ENCODE data around the gene C1orf159. TPM values are rescaled to one million over a fixed set of nuclear protein-coding genes. Genes with fewer than 3 reads are reported as not detected.

Gene C1orf159
- total and polyA plus RNA-seq, 2 of the 8 experiments (the other 6 are each of a cell fraction or from before 2014, with no cell fraction given): 10.0 to 10.9 TPM

DNA sequence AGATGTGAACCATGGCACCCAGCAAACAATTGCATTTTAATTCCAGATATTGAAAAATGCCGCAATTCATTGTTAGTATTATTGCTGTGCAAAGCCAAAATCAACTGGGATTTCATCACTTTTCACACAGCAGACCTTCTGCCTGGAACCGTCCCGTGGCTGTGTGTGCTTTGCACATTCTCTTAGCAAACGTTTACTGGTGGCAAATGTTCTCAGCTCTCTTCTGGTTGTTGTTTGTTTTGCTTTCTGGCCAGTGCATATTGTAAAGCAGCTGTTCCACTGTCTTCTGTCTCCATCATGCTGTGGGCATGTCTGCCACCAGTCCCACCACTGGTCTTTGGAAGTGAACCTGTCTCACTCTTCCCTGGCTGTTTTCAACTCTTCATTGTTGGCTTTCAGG is 38.0 kb upstream of the C1orf159 start:
- H3K4me3 ChIP-seq (ENCODE audit: extremely low read depth in 1 of 4, insufficient read depth in 2 of 4, low read depth in 3 of 4, low read length in 4 of 4): no peak overlapping the region
- no peak for FAIRE-seq
- WGBS, 2 experiments (ENCODE audit: extremely low coverage in 1 of 2, insufficient coverage in 1 of 2, insufficient read length in 1 of 2, insufficient replicate concordance in 2 of 2, low coverage in 1 of 2, low lambda C conversion rate in 2 of 2, missing lambda C conversion rate in 1 of 2): 94% methylated on average over 4 of the region's 4 CpGs; no CpG with 5 or more reads in 1 of the 2 experiments
- no peaks in the 10 kb centered on the region; a peak in 1 of 7 replicates for H3K27me3 ChIP-seq (replicated peaks in 1 of 4; ENCODE audit: control insufficient read depth in 3 of 4, extremely low read depth in 1 of 4, insufficient read depth in 3 of 4, low read length in 3 of 4)
- peaks cover 0 to 14% (median 11%) of the 10 kb centered on the region in 4 experiments; a peak in 6 of 7 replicates for H3K4me1 ChIP-seq (replicated peaks in 1 of 4; ENCODE audit: control insufficient read depth in 3 of 4, insufficient read depth in 4 of 4, low read length in 3 of 4)
- H4K91ac ChIP-seq (replicated peaks; ENCODE audit: insufficient read length, low read length): no peak overlapping the region
- no peak overlapping the region for H4K8ac ChIP-seq (ENCODE audit: extremely low read depth, insufficient read depth, low read length)
- no peaks in the 10 kb centered on the region for H3K79me1 ChIP-seq (ENCODE audit: low read depth, low read length)
- no peak overlapping the region for H2AK5ac ChIP-seq (ENCODE audit: low read depth, low read length)
- no peak overlapping the region for H2BK15ac ChIP-seq (ENCODE audit: low read length)
- no peak overlapping the region for H2BK12ac ChIP-seq (ENCODE audit: low read depth, low read length)
- no peak overlapping the region for H3K27ac ChIP-seq (ENCODE audit: low read depth, low read length)
- no peak overlapping the region for H2BK20ac ChIP-seq (ENCODE audit: low read length)
- no peaks in the 10 kb centered on the region for H4K20me1 ChIP-seq (replicated peaks in 1 of 2; ENCODE audit: control insufficient read depth in 1 of 2, insufficient read depth in 2 of 2, low read length in 2 of 2)
- DNase-seq (ENCODE audit: low read depth in 1 of 2, low spot score in 2 of 2): no peak
- no peak overlapping the region for H3K23ac ChIP-seq (ENCODE audit: insufficient read length)
- no peak overlapping the region for H3K4ac ChIP-seq (replicated peaks; ENCODE audit: insufficient read length, low read depth, low read length)
- H2AFZ ChIP-seq (ENCODE audit: low read length): no peak overlapping the region
- ChIA-PET POLR2A (ENCODE audit: partially characterized antibody) (no interaction called here), CTCF (ENCODE audit: partially characterized antibody) (interaction anchor here (1.4 to 2.2 kb wide), 2 partner anchors 20 to 56 kb away, joined by 4 to 8 read pairs; partner anchors contain the start of gene TTLL10)
- no peak overlapping the region for H3K14ac ChIP-seq (ENCODE audit: insufficient read length)
- H3K4me2 ChIP-seq (ENCODE audit: insufficient read depth in 1 of 2, low read depth in 2 of 2, low read length in 2 of 2): no peak overlapping the region
- H4K5ac ChIP-seq (ENCODE audit: insufficient read length, low read depth, low read length): no peak overlapping the region
- no peak overlapping the region for H3K56ac ChIP-seq (replicated peaks; ENCODE audit: insufficient read length, low read depth, low read length)
- H3K23me2 ChIP-seq (ENCODE audit: low read depth, low read length): peaks cover 5% of the 10 kb centered on the region; the same call in 1 of the 2 replicates
- H3K79me2 ChIP-seq (ENCODE audit: control insufficient read depth in 1 of 2, insufficient read depth in 2 of 2, low read length in 2 of 2): no peaks in the 10 kb centered on the region
- H2BK120ac ChIP-seq (replicated peaks; ENCODE audit: low read depth, low read length): no peak overlapping the region
- H3K18ac ChIP-seq (ENCODE audit: extremely low read depth, low read length): no peak overlapping the region
- H2BK5ac ChIP-seq (ENCODE audit: low read depth, low read length): no peak overlapping the region
- H3K9me3 ChIP-seq (ENCODE audit: insufficient read depth in 2 of 2, low read depth in 1 of 2, low read length in 1 of 2): peaks cover 10% of the 10 kb centered on the region in 2 experiments; a peak in 3 of 4 replicates
- H3K36me3 ChIP-seq (ENCODE audit: control insufficient read depth in 2 of 4, insufficient read depth in 4 of 4, low read length in 3 of 4): no peaks in the 10 kb centered on the region
- H3K9ac ChIP-seq (replicated peaks in 1 of 4; ENCODE audit: extremely low read depth in 1 of 4, low read depth in 3 of 4, low read length in 3 of 4): no peak overlapping the region
- no peak for TF ChIP-seq USF2 (IDR thresholded peaks at IDR 0.05; ENCODE audit: low read length)
- no peak for TF ChIP-seq TEAD4 (IDR thresholded peaks at IDR 0.05; ENCODE audit: low read depth, low read length)
- TF ChIP-seq CBX5 (IDR thresholded peaks at IDR 0.05; ENCODE audit: low read depth, low read length): no peak
- no peak for TF ChIP-seq SRF (IDR thresholded peaks at IDR 0.05; ENCODE audit: low read depth, low read length)
- TF ChIP-seq CBX8 (IDR thresholded peaks at IDR 0.05; ENCODE audit: borderline replicate concordance, low read depth, low read length): no peak
- no peak for TF ChIP-seq YY1 (IDR thresholded peaks at IDR 0.05; ENCODE audit: low read depth, low read length)
- TF ChIP-seq TBP (IDR thresholded peaks at IDR 0.05; ENCODE audit: low read depth, low read length): no peak
- TF ChIP-seq, protein P1, sequence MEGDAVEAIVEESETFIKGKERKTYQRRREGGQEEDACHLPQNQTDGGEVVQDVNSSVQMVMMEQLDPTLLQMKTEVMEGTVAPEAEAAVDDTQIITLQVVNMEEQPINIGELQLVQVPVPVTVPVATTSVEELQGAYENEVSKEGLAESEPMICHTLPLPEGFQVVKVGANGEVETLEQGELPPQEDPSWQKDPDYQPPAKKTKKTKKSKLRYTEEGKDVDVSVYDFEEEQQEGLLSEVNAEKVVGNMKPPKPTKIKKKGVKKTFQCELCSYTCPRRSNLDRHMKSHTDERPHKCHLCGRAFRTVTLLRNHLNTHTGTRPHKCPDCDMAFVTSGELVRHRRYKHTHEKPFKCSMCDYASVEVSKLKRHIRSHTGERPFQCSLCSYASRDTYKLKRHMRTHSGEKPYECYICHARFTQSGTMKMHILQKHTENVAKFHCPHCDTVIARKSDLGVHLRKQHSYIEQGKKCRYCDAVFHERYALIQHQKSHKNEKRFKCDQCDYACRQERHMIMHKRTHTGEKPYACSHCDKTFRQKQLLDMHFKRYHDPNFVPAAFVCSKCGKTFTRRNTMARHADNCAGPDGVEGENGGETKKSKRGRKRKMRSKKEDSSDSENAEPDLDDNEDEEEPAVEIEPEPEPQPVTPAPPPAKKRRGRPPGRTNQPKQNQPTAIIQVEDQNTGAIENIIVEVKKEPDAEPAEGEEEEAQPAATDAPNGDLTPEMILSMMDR (IDR thresholded peaks at IDR 0.05; ENCODE audit: control extremely low read depth in 1 of 3, insufficient read depth in 1 of 3, low read depth in 1 of 3, low read length in 3 of 3): no peak
- TF ChIP-seq POU5F1 (IDR thresholded peaks at IDR 0.05; ENCODE audit: low read depth, low read length): no peak
- TF ChIP-seq, protein P2, sequence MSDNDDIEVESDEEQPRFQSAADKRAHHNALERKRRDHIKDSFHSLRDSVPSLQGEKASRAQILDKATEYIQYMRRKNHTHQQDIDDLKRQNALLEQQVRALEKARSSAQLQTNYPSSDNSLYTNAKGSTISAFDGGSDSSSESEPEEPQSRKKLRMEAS (IDR thresholded peaks at IDR 0.05): no peak
- no peak for TF ChIP-seq POLR2AphosphoS5 (IDR thresholded peaks at IDR 0.05; ENCODE audit: low read depth, low read length)

Data from H1 (cell line).